Testis (tissue), 2 donors: ENCODE measurements around the gene SH3PXD2B.

Experiments used
- CTCF ChIP-seq, 3 experiments: fragments of 450-650 bp in 2 of 3; fragments of 200-600 bp in 1 of 3; sonication (generic) in 1 of 3; IDR thresholded peaks; one replicate each; pipeline ENCODE4 v1.5.1; 2016 to 2019; ENCODE audit warnings: antibody characterized with exemption in 3 of 3, mild to moderate bottlenecking in 2 of 3, moderate library complexity in 1 of 3
- POLR2A ChIP-seq: fragments of 450-650 bp; IDR thresholded peaks from one replicate; pipeline ENCODE4 v1.6.1; 2017; ENCODE audit warnings: antibody characterized with exemption, mild to moderate bottlenecking, moderate library complexity

- no peak for TF ChIP-seq CTCF (IDR thresholded peaks at IDR 0.05)
- no peak for TF ChIP-seq POLR2A
These were observed 134.4 kb downstream of the SH3PXD2B start for GRCh38 chr5:172319708-172320441.
